HG03196 (cell line): ENCODE results near the gene ZNF763.
"Not testable (repeated sequence)": the region's sequence is repeated elsewhere in the genome, so short reads cannot be mapped to it uniquely, and the experiment has no call there.

Experiments used
- ATAC-seq: cut with Tn5 transposase; IDR thresholded peaks from one replicate; pipeline ENCODE4 v1.9.1; 2021; ENCODE audit not compliant: unreplicated experiment

ZNF763 gene

DNA sequence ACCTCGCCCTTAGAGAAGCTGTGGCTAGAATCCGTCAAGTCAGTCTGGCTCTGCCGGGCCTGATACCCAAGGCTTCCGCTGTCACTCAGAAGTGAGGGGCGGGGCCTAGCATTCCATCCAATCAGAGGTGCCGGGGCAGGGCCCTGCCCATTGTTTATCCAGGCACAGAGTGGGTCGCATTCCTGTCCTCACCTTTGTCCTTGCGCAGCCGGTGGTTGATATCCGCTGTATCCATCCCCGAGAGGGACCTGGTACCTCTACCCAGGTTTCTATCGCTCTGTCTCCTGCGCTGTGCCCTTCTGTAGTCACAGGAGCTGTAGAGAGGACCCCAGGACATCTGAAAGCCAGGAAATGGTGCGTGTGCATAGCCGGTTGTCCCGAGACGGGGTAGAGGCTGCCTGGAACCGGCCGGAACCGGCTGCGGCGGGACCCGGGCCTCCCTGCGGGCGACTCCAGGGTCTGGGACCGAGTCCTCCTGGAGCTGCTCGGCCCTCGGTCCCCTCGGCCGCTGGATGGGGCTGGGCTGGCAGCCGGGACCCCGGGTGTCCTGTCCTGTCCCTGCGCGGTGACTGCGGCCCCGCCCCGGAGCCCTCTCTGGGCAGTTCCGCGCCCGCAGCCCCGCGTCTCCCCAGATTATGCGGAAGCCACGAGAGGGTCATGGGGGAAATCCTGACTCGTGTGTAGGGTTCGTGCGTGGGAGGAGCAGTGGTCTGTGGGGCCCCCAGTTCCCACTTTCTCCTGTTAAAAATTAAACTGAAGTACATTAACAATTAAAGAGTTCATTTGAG lies at the start of gene ZNF763:
ZNF763 (plus strand) TSS at position 183 of the 788 bp plus-strand sequence; CDS start at position 352, 169 bp downstream.
- peak; percentile 85 for ATAC-seq

DNA sequence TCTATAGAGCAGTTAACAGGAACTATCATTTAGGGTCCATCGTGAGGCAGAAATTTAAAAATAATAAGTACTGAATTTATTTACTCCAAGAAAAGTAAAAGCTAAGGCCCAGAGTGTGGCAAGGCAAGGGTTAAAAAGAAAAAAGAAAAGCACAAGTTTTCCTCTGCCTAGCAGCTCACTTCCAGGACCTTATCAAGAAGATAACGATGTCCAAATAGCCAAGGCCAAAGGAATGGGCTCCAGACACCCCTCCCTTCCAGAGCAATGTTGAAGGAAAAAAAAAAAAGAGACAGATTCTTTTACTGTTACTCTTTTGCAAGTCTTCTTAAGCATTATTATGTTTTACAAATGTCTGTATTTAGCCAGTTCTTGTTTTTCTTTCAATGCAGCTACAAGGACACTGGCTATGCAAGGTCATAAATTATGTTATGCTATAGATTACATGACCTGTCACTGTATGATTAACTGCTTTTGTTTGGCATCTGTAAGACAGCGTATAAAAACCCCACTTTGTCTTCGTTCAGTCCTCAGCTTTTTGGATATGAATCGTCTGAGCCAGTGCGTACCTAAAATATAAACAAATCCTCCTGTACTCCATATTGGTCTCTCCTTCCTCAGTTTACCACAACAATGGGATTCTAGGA lies 42.9 kb upstream of the ZNF763 start:
- ATAC-seq: no peak

DNA sequence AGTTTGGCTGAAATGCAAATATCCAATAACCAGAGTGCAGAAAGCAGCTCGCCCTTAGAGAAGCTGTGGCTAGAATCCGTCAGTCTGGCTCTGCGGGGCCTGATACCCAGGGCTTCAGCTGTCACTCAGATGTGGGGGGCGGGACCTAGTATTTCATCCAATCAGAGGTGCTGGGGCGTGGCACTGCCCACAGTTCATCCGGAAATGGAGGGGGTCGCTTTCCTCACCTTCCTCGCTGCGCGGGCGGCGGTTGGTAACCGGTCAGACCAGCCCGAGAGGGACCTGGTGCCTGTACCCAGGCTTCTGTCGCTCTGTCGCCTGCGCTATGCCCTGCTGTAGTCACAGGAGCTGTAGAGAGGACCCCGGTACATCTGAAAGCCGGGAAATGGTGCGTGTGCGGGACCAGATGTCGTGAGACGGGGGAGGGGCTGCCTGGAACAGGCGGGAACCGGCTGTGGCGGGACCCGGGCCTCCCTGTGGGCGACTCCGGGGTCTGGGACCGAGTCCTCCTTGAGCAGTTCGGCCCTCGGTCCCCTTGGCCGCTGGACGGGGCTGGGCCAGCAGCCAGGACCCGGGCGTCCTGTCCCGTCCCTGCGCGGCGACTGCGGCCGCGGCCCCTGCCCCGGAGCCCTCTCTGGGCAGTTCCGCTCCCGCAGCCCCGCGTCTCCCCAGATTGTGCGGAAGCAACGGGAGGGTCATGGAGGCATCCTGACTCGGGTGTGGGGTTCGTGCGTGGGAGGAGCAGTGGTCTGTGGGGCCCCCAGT lies 39.8 kb upstream of the ZNF763 start, which contains the start of gene ZNF700:
ZNF700 (plus strand) TSS at position 222 of the 765 bp plus-strand sequence; CDS start at position 326, 104 bp downstream.
- peak; percentile 87 for ATAC-seq

DNA sequence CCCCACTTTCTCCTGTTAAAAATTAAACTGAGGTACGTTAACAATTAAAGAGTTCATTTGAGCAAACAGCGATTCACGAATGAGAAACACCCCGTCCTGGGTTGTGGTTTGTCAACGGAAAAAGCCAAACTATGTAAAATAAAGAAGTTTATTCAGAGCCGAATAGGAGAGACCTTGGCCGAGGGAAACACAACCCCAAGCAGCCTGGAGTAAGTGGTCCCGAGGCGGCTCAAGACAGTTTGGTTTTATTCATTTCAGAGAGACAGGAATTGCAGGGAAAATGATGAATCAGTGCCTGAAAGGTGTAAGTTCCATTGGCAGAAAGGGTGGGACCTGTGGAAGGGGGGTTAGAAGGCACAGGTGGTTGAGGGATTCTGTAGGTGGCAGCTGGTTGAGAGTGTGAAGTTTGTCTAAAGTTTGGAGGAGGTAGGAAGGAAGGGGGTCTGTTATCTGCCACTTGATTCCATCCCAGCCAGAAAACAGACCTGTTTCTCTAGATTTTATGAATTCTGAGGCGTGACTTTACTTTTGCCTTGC lies 39.1 kb upstream of the ZNF763 start:
- ATAC-seq: not testable (repeated sequence)

DNA sequence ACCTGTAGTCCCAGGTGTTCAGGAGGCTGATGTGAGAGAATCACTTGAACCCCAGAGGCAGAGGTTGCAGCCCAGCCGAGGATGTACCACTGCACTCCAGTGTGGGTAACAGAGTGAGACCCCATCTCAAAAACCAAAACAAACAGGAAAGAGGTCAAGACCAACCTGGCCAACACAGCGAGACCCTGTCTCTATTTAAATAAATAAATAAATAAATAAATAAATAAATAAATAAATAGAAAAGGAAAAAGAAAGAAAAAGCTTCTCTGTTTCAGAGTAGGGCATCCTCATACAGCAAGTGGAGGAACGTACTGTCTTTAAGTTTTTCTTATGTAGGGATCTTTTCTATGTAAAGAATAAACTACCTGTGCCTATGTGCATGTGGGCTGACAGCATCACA lies 37.6 kb upstream of the ZNF763 start:
- ATAC-seq: no peak

DNA sequence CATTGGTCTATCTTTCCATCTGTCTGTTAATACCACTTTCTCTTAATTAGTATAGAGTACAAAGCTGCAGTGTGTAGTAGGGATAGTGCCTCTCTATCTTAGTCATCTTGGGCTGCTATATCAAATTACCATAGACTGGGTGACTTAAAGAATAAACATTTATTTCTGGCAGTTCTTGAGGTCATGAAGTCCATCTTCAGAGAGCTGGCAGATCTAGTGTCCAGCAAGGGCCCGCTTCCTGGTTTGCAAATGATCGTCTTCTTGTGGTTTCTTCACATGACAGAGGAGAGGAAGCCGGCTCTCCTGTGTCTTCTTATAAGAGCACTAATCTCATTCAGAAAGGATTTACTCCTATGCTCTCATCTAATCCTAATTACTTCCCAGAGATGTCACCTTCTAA lies 33.8 kb upstream of the ZNF763 start:
- no peak for ATAC-seq

DNA sequence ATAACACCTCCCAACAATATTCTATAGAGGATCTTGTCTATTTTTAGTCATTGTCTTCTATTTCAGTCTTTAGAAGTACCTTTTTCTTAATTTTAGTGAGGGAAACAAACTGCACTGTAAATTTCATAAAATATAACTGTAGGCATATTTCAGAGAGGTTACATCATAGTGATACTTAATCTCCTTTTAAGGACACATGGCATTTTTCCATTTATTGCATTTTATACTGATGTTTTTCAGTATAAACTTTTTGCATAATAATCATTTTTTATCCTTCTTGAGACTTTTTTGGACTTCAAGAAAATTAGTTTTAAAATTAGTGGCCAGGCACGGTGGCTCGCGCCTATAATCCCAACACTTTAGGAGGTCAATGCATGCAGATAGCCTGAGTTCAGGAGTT lies 33.3 kb upstream of the ZNF763 start:
- no peak for ATAC-seq

DNA sequence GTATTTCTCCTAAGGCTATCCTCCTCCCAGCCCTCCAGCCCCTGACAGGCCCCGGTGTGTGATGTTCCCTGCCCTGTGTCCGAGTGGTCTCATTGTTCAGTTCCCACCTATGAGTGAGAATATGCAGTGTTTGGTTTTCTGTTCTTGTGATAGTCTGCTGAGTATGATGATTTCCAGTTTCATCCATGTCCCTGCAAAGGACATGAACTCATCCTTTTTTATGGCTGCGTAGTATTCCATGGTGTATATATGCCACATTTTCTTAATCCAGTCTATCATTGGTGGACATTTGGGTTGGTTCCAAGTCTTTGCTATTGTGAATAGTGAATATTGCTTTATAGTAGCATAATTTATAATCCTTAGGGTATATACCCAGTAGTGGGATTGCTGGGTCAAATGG lies 29.0 kb upstream of the ZNF763 start:
- not testable (repeated sequence) for ATAC-seq

DNA sequence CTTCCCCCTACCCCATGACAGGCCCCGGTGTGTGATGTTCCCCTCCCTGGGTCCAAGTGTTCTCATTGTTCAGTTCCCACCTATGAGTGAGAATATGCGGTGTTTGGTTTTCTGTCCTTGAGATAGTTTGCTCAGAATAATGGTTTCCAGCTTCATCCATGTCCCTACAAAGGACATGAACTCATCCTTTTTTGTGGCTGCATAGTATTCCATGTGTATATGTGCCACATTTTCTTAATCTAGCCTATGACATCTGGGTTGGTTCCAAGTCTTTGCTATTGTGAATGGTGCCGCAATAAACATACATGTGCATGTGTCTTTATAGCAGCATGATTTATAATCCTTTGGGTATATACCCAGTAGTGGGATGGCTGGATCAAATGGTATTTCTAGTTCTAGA lies 26.5 kb upstream of the ZNF763 start:
- not testable (repeated sequence) for ATAC-seq

DNA sequence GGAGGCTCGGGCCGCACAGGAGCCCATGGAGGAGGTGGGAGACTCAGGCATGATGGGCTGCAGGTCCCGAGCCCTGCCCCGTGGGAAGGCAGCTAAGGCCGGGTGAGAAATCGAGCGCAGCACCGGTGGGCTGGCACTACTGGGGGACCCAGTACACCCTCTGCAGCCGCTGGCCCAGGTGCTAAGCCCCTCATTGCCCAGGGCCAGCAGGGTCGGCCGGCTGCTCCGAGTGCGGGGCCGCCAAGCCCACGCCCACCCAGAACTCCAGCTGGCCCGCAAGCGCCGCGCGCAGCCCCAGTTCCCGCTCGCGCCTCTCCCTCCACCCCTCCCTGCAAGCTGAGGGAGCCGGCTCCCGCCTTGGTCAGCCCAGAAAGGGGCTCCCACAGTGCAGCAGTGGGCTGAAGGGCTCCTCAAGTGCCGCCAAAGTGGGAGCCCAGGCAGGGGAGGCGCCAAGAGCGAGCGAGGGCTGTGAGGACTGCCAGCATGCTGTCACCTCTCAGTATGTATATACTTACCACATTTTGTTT lies 23.4 kb upstream of the ZNF763 start:
- not testable (repeated sequence) for ATAC-seq

DNA sequence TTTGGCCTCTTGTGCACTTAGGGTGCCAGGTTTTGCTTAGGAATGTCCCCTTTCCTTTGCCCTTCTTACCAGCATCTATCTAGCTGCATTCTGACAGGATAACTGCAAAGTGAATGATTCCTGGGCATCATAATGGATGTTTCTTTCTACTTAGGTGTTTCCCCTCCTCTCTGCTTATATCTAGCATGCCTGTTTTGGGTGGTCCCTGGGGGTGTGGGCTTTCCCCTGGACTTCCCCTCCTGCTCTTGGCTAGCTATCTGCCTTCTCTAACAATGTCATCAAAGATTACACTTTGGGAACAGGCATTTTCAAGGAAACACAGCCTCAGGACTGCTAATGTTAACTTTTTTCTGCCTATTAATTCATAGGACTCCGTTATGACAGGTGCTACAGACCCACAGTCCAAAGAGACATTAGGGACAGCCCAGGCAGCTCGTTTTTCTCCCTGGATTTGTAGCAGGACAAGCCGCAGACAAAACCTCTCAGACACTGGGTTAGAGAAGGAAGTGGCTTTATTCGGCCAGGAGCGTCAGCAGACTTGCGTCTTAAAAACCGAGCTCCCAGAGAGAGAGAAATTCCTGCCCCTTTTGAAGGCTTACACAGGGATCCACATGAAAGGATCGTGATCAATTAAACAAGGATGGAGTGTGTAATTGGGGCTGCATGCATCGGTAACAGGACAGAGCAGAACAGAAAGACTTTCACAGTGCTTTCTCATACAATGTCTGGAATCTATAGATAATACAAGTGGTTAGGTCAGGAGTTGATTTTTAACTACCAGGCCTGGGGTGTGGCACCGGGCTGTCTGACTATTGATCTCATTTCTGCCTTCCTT lies 22.6 kb upstream of the ZNF763 start:
- ATAC-seq: no peak

DNA sequence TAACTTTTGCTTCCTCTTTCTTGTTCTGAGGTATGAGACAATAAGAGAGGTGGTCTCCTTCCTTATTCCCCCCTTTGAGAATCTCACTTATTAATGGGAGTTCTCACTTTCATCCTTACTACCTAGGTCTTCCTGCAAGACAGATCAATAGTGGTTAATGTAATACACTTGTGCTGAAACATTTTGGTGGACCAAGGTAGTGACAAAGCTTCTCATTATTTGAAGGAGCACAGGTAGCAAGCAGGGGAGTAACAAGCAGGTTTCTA lies 22.1 kb upstream of the ZNF763 start:
- ATAC-seq: no peak

DNA sequence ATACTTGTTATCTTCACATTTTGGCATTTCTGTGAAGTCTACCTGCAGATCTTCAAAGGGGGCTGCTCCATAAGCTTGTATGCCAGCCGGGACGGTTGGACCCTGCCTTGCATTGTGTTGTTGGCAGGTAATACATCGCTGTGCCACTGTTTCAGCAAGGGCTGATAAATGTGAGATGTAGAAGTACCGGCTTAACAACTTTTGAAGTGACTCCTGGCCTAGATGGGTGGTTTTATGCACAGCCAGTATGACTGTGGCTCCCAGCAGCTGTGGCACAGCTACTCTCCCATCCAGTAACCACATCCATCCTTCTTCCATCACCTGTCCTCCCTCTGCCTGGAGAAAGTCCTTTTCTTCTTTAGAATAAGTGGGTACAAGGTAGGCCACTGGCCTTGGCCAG lies 20.2 kb upstream of the ZNF763 start:
- no peak for ATAC-seq

DNA sequence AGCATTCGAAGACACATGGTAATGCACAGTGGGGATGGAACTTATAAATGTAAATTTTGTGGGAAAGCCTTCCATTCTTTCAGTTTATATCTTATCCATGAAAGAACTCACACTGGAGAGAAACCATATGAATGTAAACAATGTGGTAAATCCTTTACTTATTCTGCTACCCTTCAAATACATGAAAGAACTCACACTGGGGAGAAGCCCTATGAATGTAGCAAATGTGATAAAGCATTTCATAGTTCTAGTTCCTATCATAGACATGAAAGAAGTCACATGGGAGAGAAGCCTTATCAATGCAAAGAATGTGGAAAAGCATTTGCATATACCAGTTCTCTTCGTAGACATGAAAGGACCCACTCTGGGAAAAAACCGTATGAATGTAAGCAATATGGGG lies 16.2 kb upstream of the ZNF763 start:
- ATAC-seq: no peak

DNA sequence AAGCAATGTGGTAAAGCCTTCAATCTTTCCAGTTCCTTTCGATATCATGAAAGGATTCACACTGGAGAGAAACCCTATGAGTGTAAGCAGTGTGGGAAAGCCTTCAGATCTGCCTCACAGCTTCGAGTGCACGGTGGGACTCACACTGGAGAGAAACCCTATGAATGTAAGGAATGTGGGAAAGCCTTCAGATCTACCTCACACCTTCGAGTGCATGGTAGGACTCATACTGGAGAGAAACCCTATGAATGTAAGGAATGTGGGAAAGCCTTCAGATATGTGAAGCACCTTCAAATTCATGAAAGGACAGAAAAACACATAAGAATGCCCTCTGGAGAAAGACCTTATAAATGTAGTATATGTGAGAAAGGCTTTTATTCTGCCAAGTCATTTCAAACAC lies 15.6 kb upstream of the ZNF763 start:
- ATAC-seq: no peak

DNA sequence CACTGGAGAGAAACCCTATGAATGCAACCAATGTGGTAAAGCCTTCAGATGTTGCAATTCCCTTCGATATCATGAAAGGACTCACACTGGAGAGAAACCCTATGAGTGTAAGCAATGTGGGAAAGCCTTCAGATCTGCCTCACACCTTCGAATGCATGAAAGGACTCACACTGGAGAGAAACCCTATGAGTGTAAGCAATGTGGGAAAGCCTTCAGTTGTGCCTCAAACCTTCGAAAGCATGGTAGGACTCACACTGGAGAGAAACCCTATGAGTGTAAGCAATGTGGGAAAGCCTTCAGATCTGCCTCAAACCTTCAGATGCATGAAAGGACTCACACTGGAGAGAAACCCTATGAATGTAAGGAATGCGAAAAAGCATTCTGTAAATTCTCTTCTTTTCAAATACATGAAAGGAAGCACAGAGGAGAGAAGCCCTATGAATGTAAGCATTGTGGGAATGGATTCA lies 15.2 kb upstream of the ZNF763 start:
- ATAC-seq: not testable (repeated sequence)

DNA sequence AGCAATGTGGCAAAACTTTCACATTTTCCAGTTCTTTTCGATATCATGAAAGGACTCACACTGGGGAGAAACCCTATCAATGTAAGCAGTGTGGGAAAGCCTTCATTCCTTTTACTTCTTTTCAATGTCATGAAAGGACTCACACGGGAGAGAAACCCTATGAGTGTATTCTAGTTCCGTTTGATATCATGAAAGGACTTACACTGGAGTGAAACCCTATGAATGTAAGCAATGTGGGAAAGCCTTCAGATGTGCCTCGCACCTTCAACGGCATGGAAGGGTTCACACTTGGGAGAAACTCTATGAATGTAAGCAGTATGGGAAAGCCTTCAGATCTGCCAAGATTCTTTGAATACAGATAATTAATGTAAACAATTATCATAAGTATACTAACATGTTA lies 14.5 kb upstream of the ZNF763 start:
- ATAC-seq: no peak

DNA sequence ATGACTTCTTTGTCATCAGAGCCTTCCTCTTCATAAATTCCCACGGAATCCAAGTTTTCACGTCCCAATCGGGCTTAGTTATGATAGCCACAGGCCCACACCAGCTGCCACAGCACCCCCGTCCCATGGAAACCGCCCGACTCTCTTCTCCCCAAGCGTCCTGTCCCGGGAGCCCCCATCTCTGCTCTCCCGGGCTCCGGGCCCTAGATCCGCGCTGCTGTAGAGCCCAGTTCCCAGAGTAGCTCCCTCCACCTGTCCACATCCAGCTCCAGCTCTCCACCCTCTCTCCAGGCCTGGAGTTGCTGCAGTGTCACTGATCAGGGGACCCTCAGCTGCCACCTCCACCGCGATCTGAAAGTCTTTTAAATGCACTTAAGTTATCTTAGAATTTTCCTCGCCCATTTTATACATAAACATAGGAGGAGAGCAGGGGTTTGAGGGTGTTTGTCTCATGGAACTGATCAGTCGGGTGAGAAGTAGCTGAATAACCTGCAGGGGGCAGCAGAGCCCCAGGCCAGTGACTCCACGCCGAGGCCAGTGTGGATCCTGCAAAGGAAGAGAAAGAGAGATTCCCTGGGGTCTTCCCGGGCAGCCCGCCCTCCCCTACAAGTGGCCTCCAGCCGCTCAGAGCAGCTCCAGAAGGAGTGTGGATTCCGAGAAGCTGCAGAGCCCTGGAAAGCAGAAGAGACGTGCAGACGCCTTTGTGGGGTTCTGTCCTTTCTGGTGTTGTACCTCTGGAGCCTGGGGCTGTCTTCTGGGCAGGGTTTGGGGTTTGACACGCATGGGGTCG lies 1.1 kb upstream of the ZNF763 start:
- peak; percentile 29 for ATAC-seq

DNA sequence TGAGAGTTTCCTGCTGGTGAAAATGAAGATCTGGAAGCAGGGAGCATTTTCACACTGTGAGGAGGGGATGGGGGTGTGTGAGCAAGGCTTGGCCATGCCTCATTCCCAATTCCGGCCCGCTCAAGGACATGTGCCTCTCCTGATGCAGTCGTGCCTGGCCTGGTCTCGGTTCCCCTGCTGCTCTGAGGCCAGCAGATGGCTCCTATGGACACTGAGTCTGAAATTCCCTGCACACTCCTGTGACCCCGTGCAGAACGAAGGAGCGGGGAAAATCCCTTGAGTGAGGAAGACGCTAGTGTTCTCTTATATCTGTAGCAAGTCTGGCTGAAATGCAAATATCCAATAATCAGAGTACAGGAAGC lies 363 bp upstream of the ZNF763 start:
- ATAC-seq: no peak

DNA sequence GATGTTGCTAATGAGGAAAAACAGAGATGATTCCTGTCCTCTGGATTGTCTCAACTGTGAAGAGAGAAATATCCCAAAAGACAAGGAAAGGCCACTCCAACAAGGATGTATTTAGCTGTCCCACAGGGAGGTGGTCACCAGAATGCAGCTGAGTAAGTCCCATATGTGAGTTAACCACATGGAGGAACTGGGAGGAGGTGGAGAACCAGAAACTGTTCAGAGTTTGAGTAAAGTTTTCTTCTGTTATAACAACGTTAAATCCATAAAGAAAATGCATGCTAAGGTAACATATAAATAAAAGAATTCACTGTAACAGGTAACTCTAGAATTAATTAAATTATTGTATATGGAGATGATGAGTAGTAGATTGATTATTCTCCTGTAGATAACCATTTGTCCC lies 5.3 kb downstream of the ZNF763 start:
- ATAC-seq: no peak
